ENCODE data around the gene ZBTB38.

DNA sequence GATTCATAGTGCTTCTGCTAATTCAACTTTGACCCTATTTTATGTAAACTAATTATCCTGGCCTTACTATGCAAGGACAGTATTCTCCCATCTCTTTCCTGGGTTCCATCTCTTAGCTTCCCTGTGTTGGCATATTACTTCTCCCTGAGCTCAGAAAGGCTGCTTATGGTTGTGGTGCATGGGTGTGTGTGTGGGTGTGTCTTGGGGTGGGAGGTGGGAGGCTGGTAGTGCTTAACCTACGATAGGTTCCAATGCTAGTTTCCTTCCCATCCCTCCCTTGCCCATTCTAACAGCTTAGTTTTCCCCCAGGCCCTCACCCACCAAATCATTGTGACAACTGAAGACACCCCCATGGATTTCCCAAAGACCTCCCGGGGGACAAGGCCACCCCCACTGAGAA is 22.8 kb upstream of the ZBTB38 start:
- TF ChIP-seq EZH2 (IDR thresholded peaks at IDR 0.05; ENCODE audit: insufficient read depth, poor library complexity, severe bottlenecking) (no peak), EZH2phosphoT487 (IDR thresholded peaks at IDR 0.05; ENCODE audit: insufficient read depth, low read depth) (no peak)

Measured in GM23248 (cell line).